HFF-Myc (cell line): ENCODE results near the gene USP35.
"Not testable (repeated sequence)": the region's sequence is repeated elsewhere in the genome, so short reads cannot be mapped to it uniquely, and the experiment has no call there.

Source experiments
- DNase-seq: peaks from one replicate; pipeline ENCODE4 v3.0.0-alpha.2; 2011; ENCODE audit warnings: low read depth; ENCODE audit errors: extremely low read depth
- H3K4me3 ChIP-seq: replicated peaks from 2 replicates; pipeline ENCODE4 v1.5.1; 2011; ENCODE audit warnings: low read depth, mild to moderate bottlenecking, control low read depth, low read length
- CTCF ChIP-seq: IDR thresholded peaks from 2 replicates; pipeline ENCODE4 v1.5.1; 2012; ENCODE audit warnings: mild to moderate bottlenecking, low read depth, low read length, control low read depth; ENCODE audit errors: missing control alignments

Gene USP35

GRCh38 chr11:78219493-78220217 is 30.9 kb downstream of the USP35 start:
- no peak for TF ChIP-seq CTCF
- DNase-seq, result no peak
- H3K4me3 ChIP-seq, result no peak overlapping the region

- DNase-seq, result no peak
- no peak overlapping the region for H3K4me3 ChIP-seq
- TF ChIP-seq CTCF, result no peak
Measured at GRCh38 chr11:78220218-78221157, 31.8 kb downstream of the USP35 start.

GRCh38 chr11:78221396-78222315 is 32.9 kb downstream of the USP35 start:
- DNase-seq, result no peak
- TF ChIP-seq CTCF, result no peak
- H3K4me3 ChIP-seq, result no peak overlapping the region

GRCh38 chr11:78222726-78223125 is 34.0 kb downstream of the USP35 start:
- not testable (repeated sequence) for DNase-seq

GRCh38 chr11:78223320-78223954 is 34.7 kb downstream of the USP35 start:
- no peak for DNase-seq
- TF ChIP-seq CTCF, result no peak
- H3K4me3 ChIP-seq, result no peak overlapping the region

More at GRCh38 chr11:78222726-78223125, 34.0 kb downstream of the USP35 start:
- not testable (repeated sequence) for H3K4me3 ChIP-seq

- no peak for DNase-seq
- no peak for TF ChIP-seq CTCF
- no peak overlapping the region for H3K4me3 ChIP-seq
Measured at GRCh38 chr11:78224506-78224905, 35.8 kb downstream of the USP35 start.
